NCI-H1930 (cell line): ENCODE results near the gene CTNNA2.

Experiments used
- DNase-seq, 2 experiments: peaks; one replicate each; lab custom pipeline; 2025; lab: John Stamatoyannopoulos, UW

Gene CTNNA2

DNA sequence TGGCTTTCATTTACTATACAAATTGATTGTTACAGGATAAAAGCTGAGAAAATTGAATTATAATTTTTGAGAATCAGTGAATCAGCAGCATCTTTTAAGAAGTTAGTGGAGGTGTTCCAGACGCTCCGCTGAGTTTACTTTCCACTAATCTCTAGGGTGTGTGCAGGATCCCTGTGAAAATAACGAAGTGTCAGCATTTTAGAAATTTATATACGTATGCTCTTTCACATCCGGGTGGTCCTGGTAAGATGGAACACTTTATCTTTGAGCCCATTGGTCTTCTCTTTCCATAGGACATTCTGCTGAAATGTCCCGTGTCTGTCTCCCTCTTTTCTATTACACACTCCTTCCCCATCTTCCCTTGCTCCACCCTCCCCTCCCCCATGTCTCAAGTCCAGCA lies 1060.3 kb downstream of the CTNNA2 start:
- no peak for DNase-seq

DNA sequence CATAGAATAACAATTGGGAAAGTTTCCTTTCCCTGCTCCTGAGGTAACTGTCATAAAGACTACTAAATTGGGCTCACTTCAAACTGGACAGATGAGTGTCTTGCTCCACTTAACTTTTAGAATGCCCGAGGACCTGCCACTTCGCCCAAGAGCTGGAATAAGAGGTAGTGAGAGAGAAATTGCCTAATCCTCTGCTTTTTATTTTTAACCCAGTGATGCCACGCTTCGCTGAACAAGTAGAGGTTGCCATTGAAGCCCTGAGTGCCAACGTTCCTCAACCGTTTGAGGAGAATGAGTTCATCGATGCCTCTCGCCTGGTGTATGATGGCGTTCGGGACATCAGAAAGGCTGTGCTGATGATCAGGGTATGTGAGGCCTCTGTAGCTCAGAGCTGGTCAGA lies 1061.1 kb downstream of the CTNNA2 start:
- DNase-seq, result no peak

DNA sequence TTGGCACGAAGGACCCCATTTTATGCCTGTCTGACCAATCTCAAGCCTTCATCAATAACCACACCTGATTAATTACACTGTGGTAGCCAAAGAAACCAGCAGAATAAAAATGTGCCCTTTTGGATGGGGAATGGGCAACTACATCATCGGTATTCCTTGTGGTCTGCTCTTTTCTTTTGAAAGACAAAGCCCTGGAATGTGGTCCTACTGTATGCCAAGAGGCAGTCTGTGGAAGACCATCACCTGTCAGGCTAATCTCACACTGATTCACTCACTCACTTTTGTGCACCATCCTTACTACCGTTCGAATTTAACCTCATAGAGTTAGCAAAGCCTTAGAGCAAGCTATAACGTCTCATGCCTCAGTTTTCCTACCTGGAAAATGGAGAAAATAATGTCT lies 1066.9 kb downstream of the CTNNA2 start:
- no peak for DNase-seq

DNA sequence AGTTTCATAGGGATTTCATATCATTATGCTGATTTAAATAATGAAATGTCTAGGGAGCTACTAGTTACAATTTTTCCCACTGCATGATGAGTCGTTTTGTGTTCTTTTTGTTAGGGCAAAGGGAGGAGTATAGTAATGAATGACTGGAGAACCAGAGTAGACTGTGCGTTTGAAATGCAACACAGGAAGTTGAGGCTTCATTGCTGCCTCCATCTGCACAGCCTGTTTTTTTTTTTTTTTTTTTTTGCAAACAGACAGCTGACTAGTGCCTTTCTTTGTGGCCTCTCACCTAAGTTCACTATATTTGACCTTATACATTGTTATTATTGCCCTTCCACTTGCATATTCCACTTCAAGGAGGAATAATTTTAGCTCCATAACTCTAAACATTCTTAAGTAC lies 1078.4 kb downstream of the CTNNA2 start:
- no peak for DNase-seq

DNA sequence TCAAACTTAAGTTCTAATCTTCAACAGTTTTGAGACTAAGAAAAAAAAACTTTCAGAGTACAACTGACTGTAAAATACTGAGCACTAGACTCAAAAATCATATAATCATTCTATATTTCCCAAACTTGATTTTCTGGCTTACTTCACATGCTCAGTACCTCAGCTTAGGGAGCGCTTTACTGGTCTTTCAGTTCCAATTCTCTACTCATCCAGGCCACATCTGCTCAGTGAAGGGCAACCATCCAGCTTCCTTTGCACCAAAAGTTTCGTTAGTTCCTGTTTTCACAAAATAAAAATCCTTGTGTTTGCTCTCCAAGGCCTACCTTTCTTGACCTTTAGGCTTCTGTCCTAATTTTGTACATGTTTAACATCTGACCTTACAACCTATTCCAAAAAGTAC lies 1079.3 kb downstream of the CTNNA2 start:
- DNase-seq, result no peak

DNA sequence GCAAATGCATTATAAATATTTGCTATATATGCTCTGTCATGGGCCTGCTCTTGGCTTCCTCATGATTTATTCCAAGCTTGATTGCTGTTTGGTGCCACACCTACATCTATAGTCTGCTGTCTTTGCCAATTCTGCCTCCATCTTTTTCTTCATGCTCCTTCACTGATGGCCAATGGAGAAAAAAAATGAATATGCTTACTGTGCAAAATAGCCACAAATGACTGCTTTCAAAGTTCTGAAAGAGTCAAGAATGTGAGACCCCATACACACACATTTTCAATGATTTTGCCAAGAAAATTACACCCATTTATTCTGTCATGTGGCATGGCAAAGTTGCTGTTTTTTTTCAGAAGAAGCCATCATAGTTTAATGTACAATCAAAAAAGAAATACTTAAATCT lies 1097.3 kb downstream of the CTNNA2 start:
- DNase-seq, result no peak

DNA sequence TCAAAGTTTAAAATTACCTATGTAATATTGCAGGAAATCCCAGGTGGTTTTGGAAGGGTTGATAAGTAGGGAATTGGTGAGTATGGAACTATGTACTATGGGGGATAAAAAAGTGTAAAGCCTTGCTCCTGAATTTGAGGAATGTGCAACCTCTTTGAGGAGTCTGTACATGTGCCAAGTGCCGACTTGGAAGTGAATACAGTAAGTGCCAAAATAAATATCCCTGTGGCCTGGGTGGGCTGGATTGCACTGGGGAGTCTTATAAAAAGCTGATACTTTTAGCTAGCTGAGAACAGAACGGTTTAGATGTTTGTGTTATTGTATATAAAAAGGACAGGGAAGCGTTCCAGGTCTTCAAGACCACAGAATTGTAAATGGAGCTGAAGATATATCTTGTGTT lies 1108.8 kb downstream of the CTNNA2 start:
- DNase-seq, result no peak

DNA sequence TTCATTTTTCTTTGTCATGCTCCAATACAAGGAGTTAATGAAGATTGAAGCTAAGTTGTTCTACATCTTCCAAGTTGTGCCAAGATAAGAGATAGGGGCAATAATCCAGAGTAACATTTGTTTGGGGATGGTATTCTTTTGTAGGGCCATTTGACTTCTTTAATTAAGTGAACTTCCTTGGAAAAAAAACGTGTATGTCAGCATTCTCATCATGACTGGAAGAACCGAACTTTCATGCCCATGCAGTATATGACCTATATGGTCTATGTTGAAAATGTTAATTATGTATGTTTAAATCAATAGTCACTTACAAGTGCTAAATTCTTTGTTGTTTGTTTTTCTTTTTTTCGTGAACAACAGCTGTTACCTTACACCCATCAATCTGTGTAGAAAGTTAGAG lies 1111.2 kb downstream of the CTNNA2 start:
- no peak for DNase-seq

DNA sequence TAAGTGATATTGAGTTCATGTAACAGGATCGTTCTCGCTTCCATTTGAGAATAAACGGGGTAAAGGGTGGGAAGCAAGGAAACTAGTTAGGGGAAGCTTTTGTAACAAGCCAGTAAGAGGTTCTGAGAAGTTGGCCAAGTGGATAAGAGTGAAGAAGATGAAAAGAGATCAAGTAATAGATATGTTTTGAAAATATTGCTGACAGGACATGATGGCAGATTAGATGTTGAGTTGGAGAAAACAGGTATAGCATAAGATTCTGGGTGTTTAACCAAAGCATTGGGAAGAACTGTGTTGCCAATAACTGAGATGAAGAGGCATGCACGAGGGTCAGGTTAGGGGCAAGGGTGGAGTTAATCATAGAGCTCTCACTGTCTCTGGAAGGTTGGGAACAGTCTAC lies 1121.7 kb downstream of the CTNNA2 start:
- no peak for DNase-seq

DNA sequence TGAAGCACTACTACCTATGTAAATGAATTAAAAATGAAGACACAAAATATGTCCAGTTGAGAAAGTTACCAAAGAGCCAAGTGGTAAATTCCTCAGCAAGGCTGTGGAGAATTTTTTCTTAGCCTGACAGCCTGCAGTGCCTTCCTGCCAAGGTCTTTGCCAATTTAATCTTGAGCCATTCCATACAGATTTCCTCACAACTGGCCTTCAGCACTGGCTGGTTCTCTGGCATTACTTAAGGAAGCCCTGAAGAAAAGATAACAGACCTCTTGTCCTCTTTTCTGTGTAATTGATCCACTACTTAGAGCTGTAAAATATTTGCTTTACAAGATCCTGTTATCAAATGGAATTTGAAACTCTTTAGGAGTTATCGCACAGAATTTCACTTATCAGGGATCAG lies 1125.9 kb downstream of the CTNNA2 start:
- no peak for DNase-seq

DNA sequence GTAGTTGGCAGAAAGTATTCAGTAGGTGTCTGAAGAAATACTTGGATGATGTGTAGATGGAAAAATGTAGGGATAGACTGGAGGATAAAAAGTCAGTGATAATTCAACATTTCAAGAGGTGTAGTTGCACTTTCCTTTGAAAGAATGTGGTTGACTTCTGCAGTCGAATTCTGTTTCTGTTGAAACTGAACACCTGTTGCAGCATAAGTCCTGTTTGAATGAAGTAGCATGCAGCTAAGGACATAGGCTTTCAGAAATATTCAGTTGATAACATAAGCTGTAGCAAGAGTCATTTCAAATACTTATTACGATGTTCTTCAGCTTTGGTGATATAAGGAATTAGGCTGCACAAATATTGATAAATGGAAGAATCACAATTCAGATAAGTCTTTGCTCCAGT lies 1129.6 kb downstream of the CTNNA2 start:
- no peak for DNase-seq

DNA sequence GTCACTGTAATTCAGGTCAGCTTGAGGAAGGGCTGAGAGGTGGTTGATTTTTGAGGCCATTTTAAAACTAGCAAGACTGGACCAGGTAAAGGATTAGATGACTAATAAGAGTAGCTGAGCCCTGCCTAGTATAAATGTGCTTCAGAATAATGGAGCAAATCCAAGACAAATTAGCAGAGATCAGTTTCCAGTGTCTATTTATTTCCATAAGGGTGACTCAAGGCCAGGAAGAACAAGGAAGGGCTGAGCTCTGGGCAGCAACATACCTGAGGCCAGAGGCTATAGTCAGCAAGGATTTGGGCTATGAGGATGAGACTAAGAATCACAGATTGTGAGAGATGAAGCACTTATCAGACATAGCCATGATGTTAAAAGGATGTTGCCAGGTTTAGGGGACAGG lies 1130.7 kb downstream of the CTNNA2 start:
- DNase-seq, result no peak

DNA sequence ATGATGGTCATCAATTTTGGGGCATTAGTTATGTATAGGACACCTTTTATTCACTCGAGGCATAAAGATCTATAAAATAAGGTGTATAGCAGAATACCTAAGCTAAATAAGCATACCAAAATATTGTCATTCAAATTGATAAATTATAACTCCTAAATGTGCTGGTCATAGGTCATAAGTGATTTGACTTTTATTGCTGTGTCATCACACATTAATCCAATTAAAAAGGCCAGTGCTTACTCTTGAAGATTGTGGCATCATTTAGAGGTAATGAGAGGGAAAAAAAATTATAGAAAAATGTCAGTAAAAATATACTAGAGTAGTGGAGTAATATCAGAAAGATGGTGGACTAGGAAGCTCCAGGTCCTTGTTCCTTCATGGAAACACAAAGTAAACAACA lies 1138.6 kb downstream of the CTNNA2 start:
- DNase-seq, result no peak

DNA sequence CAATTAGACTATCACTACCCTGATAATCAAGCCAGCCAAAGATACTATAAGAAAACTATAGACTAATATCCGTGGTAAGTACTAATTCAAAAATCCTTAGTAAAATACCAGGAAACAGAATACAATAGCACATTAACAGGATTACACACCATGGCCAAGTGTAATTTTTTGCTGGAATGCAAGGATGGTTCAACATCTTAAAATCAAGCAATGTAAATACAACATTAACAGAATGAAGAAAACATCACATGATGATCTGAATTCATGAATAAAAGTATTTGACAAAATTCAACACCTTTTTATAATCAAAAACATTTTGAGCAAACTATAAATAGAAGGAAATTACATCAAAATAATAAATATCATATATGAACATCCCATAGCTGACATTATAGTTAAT lies 1142.4 kb downstream of the CTNNA2 start:
- DNase-seq, result no peak

DNA sequence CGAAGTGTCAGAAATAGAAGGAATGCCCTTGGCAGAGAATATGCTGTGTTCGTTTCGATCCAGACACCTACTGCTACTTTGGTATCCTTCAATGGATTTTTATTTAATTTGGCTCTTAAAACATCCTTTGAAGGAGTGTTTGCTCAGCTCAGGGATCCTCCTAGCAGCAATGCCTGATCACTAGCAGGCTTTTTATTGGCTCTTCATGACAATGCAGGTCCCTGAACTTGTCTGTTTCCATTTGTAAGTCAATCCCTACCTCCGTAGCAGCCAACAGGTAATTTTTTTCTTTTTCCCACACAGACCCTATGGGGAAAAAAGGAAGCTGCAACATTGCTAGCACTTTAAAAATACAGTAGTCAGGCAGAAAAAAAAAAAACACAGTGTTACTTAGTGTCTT lies 1157.9 kb downstream of the CTNNA2 start:
- DNase-seq, result no peak

DNA sequence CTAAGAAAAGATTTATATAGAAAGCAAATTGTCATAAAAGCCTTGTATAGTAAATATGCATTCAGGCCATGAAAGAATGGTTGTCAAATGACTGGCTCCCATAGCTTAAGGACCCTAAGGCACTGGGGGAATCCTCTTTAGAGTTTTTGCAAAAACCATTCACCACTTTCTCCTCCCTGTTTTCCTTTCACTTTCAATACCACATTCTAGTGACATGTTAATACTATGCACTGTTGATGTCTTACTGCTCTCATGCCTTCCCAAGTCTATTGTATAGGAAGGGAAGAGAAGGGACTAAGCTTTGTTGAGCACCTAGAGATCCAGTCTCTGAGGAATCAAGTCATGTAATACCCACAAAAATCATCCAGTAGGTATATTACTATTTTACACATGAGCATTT lies 1174.7 kb downstream of the CTNNA2 start:
- no peak for DNase-seq

DNA sequence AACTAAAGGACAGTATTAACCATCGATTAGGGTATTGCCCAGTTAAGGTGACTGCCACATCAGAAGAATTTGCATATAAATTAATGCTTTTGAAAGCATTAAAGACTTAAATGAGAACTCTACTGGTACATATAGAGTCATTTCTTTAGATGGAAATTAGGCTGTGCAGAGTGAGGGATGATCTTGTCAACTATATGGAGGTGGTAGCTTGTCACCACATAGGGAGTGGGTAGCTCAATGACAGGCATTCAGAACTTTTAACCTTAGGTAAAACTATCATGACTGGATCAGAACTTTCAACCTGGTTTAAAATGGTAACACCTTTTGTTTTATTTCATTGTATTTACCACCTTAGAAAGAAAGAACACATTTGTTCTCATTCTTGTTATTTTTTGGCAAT lies 1176.3 kb downstream of the CTNNA2 start:
- DNase-seq, result no peak
